CD4-positive, alpha-beta T cell treated with Interleukin-6 for 4 hours (primary cell): ENCODE measurements around the gene C12orf75.

Experiments used
- DNase-seq: peaks from one replicate; pipeline ENCODE4 v3.0.0-alpha.2; 2020; ENCODE audit warnings: mixed read lengths

C12orf75 gene

GRCh38 chr12:105419606-105420005 lies 89.1 kb downstream of the C12orf75 start:
- DNase-seq = no peak

DNA sequence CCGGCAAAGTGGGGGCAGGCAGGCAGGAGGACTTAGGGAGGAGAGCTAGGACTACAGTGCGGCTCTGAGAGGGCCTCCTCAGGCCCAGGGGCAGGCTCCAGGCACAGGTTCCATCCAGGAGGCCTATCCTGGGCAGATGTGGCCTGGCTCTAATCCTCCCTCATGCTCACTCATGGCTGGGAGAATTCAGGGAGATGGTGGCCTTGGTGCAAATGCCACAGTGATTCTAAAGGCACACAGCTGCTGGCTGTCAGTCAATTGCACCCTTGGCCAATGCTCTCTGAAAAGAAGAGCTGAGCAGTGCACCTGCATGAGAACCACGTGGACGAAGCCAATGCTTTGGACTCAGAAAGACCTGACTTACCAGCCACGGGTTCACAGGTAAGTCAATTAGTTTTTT lies 89.6 kb downstream of the C12orf75 start:
- DNase-seq = no peak

DNA sequence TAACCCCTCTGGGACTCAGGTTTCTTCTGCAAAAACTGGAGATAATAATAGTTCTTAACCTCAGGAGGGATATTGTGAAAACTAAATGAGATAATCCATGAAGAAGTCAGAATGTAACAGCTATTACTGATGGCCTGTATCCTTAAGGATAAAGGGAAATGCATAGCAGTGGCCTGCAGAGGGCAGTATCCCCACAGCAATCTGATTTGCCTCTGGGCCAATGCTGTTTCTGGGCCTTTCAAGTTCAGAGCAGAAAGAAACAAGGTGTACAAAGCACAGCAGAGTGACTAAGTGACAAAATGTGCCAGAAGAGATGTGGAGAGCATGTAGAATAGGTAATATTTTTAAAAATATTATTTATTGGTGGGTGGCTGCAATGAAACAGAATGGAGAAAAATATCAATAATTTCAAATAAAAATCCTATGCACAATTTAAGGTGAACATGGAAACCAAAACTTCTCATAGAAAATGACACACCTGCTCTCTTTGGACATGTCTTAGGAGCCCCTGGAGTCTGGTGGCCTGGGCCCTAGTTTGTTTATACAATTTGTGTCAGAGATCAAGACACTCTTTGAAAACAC lies 90.3 kb downstream of the C12orf75 start:
- DNase-seq = peak; percentile 58
